IMR-90 (cell line): ENCODE results near the gene ARHGEF12. TPM values are rescaled to one million over a fixed set of nuclear protein-coding genes. Genes with fewer than 3 reads are reported as not detected.

Experiments
- ATAC-seq: fragments of 200-7000 bp; cut with Tn5 transposase; 2 replicates; pipeline ENCODE4 v1.9.1; 2020; ENCODE audit warnings: low read depth, mild to moderate bottlenecking, moderate library complexity
- BruUV-seq: library from RNA; stranded (reverse); fragments of 400-500 nt; replicated peaks from 2 replicates; lab custom pipeline; 2021; lab: Mats Ljungman, UMichigan
- CTCF ChIA-PET: fragments of 300-600 bp; formaldehyde crosslinking; extraction: SDS; loops from one replicate; lab custom pipeline; 2021; ENCODE audit warnings: antibody characterized with exemption; lab: Yijun Ruan, JAX
- POLR2A ChIA-PET: fragments of 300-600 bp; sonication (Branson Sonifier 250); formaldehyde crosslinking; loops from one replicate; lab custom pipeline; 2022; ENCODE audit warnings: antibody characterized with exemption; ENCODE audit not compliant: unreplicated experiment; lab: Charles Lee
- DNase-seq: peaks from one replicate; pipeline ENCODE4 v3.0.0; 2013
- H2AFZ ChIP-seq: replicated peaks from 2 replicates; pipeline ENCODE3; 2013; ENCODE audit warnings: low read length, mild to moderate bottlenecking; ENCODE audit not compliant: poor library complexity
- H2AK5ac ChIP-seq: 2 replicates; pipeline ENCODE4 v1.6.1; 2013; ENCODE audit warnings: low read depth, low read length, inconsistent platforms
- H2AK9ac ChIP-seq: replicated peaks from 2 replicates; pipeline ENCODE3; 2013; ENCODE audit warnings: mild to moderate bottlenecking, low read depth, low read length, moderate library complexity; ENCODE audit not compliant: poor library complexity
- H2BK120ac ChIP-seq: 2 replicates; pipeline ENCODE4 v1.6.1; 2013; ENCODE audit warnings: low read depth, low read length, inconsistent platforms
- H2BK15ac ChIP-seq: 3 replicates; pipeline ENCODE4 v1.6.1; 2013; ENCODE audit warnings: low read depth, low read length, inconsistent platforms
- H2BK20ac ChIP-seq: 2 replicates; pipeline ENCODE4 v1.6.1; 2013; ENCODE audit warnings: low read depth, mild to moderate bottlenecking, inconsistent platforms, low read length, moderate library complexity
- H2BK5ac ChIP-seq: 2 replicates; pipeline ENCODE4 v1.6.1; 2013; ENCODE audit warnings: mild to moderate bottlenecking, low read depth, low read length, inconsistent platforms; ENCODE audit not compliant: poor library complexity, severe bottlenecking
- H3K14ac ChIP-seq: replicated peaks from 2 replicates; pipeline ENCODE4 v1.6.1; 2013; ENCODE audit warnings: low read depth, low read length, inconsistent platforms
- H3K18ac ChIP-seq: 2 replicates; pipeline ENCODE4 v1.6.1; 2013; ENCODE audit warnings: low read depth, low read length, control low read depth
- H3K23ac ChIP-seq: 2 replicates; pipeline ENCODE4 v1.6.1; 2013; ENCODE audit warnings: low read depth, low read length, inconsistent platforms
- H3K27ac ChIP-seq: 2 replicates; pipeline ENCODE4 v1.5.1; 2013; ENCODE audit warnings: mild to moderate bottlenecking, control low read depth, low read length; ENCODE audit not compliant: insufficient read depth
- H3K27me3 ChIP-seq: 2 replicates; pipeline ENCODE4 v1.6.1; 2013; ENCODE audit warnings: low read length; ENCODE audit not compliant: control insufficient read depth, insufficient read depth
- H3K36me3 ChIP-seq: 2 replicates; pipeline ENCODE4 v1.6.1; 2013; ENCODE audit warnings: low read length, mixed read lengths; ENCODE audit not compliant: control insufficient read depth, insufficient read depth
- H3K4ac ChIP-seq: 2 replicates; pipeline ENCODE4 v1.6.1; 2013; ENCODE audit warnings: low read depth, low read length, inconsistent platforms
- H3K4me1 ChIP-seq: 2 replicates; pipeline ENCODE4 v1.6.1; 2013; ENCODE audit warnings: low read length, mixed read lengths; ENCODE audit not compliant: control insufficient read depth, insufficient read depth
- H3K4me2 ChIP-seq: 2 replicates; pipeline ENCODE4 v1.6.1; 2013; ENCODE audit warnings: low read depth, mild to moderate bottlenecking, control low read depth, low read length, moderate library complexity
- H3K4me3 ChIP-seq: 2 replicates; pipeline ENCODE4 v1.5.1; 2013; ENCODE audit warnings: low read depth, mild to moderate bottlenecking, control low read depth, low read length, moderate library complexity; ENCODE audit not compliant: insufficient read depth
- H3K56ac ChIP-seq: 2 replicates; pipeline ENCODE4 v1.6.1; 2013; ENCODE audit warnings: low read length, inconsistent platforms; ENCODE audit not compliant: insufficient read depth; ENCODE audit errors: extremely low read depth
- H3K79me1 ChIP-seq, 2 experiments: 2 replicates each; pipeline ENCODE4 v1.6.1; 2013; ENCODE audit warnings: low read length in 2 of 2, inconsistent platforms in 1 of 2, low read depth in 1 of 2
- H3K9ac ChIP-seq: 2 replicates; pipeline ENCODE4 v1.6.1; 2013; ENCODE audit warnings: low read depth, low read length, control low read depth
- H3K9me1 ChIP-seq: 2 replicates; pipeline ENCODE4 v1.6.1; 2013; ENCODE audit warnings: low read length, inconsistent platforms; ENCODE audit not compliant: insufficient read depth
- H3K9me3 ChIP-seq: 2 replicates; pipeline ENCODE4 v1.6.1; 2013; ENCODE audit warnings: low read length; ENCODE audit not compliant: control insufficient read depth, insufficient read depth
- H4K20me1 ChIP-seq: 2 replicates; pipeline ENCODE4 v1.6.1; 2013; ENCODE audit warnings: low read length, inconsistent platforms; ENCODE audit not compliant: insufficient read depth
- H4K5ac ChIP-seq: 2 replicates; pipeline ENCODE4 v1.6.1; 2013; ENCODE audit warnings: mild to moderate bottlenecking, low read depth, low read length, control low read depth
- H4K8ac ChIP-seq, 2 experiments: 2 replicates each; pipeline ENCODE4 v1.6.1; 2013; ENCODE audit warnings: low read depth in 2 of 2, low read length in 2 of 2, control low read depth in 1 of 2, inconsistent platforms in 1 of 2
- H4K91ac ChIP-seq: 2 replicates; pipeline ENCODE4 v1.6.1; 2013; ENCODE audit warnings: low read depth, low read length, inconsistent platforms; ENCODE audit not compliant: insufficient read depth
- BHLHE40 ChIP-seq: fragments of 150-350 bp; IDR thresholded peaks from 2 replicates; pipeline ENCODE4 v1.6.1; 2016; ENCODE audit warnings: mild to moderate bottlenecking, low read depth, low read length
- CEBPB ChIP-seq: IDR thresholded peaks from 2 replicates; pipeline ENCODE4 v1.6.1; 2012; ENCODE audit warnings: low read depth, low read length, improper control_type of control experiment
- CTCF ChIP-seq: conservative IDR thresholded peaks from 2 replicates; pipeline ENCODE4 v1.5.1; 2012; ENCODE audit warnings: mild to moderate bottlenecking, low read depth, low read length, improper control_type of control experiment
- ELK1 ChIP-seq: fragments of 150-350 bp; IDR thresholded peaks from 2 replicates; pipeline ENCODE4 v1.6.1; 2016; ENCODE audit warnings: low read depth, mild to moderate bottlenecking, low read length, moderate library complexity, borderline replicate concordance
- FOS ChIP-seq: fragments of 150-350 bp; IDR thresholded peaks from 2 replicates; pipeline ENCODE4 v1.6.1; 2016; ENCODE audit warnings: low read depth, low read length
- MAFK ChIP-seq: IDR thresholded peaks from 2 replicates; pipeline ENCODE4 v1.6.1; 2012; ENCODE audit warnings: low read depth, low read length, improper control_type of control experiment
- RFX5 ChIP-seq: IDR thresholded peaks from 2 replicates; pipeline ENCODE4 v1.8.0; 2012; ENCODE audit warnings: low read depth, mild to moderate bottlenecking, low read length, moderate library complexity
- USF2 ChIP-seq: fragments of 150-350 bp; IDR thresholded peaks from 2 replicates; pipeline ENCODE4 v1.6.1; 2017; ENCODE audit warnings: mild to moderate bottlenecking, antibody characterized with exemption, low read length, low read depth
- WGBS, 2 experiments: methylation state at CpG; one replicate each; pipeline versions ENCODE4 v1.1.5 to v1.1.7; 2013; ENCODE audit warnings: missing lambda C conversion rate in 2 of 2; ENCODE audit not compliant: insufficient read length in 1 of 2; ENCODE audit errors: extremely low coverage in 2 of 2; 5-methylcytosine and 5-hydroxymethylcytosine counted together
- dilution Hi-C: fragments of 300-500 bp; cut with HindIII; formaldehyde crosslinking; loops from one replicate; pipeline ENCODE4 v1.14.3; 2018; ENCODE audit warnings: low sequenced_read_pairs; ENCODE audit not compliant: unreplicated experiment
- in situ Hi-C: fragments of 300-500 bp; cut with MboI; formaldehyde crosslinking; loops from 3 replicates; pipeline ENCODE4 v1.14.3; 2019; ENCODE audit warnings: low sequenced_read_pairs, inconsistent platforms, mixed read lengths
- intact Hi-C: fragments of 100-400 bp; cut with micrococcal nuclease; formaldehyde crosslinking; loops from 2 replicates; pipeline ENCODE4 v1.10.0; 2022
- polyA plus RNA-seq, 3 experiments: library from polyadenylated mRNA; depleted of rRNA; stranded (reverse); fragments of >200 nt; gene quantifications; 2 replicates each; pipeline ENCODE4 v1.2.3, GENCODE V29; 2012; ENCODE audit warnings: low replicate concordance in 1 of 3
- total RNA-seq: library from RNA; depleted of rRNA; stranded (reverse); fragments of >200 nt; gene quantifications from 2 replicates; pipeline ENCODE4 v1.2.3, GENCODE V29; 2012

Gene ARHGEF12
- total and polyA plus RNA-seq, 2 of the 4 experiments (the other 2 are of a cell fraction), result 25.5 to 115 TPM

- TF ChIP-seq CTCF, result no peak
Measured at GRCh38 chr11:120424185-120424969, 88.2 kb downstream of the ARHGEF12 start (continued).

GRCh38 chr11:120424970-120425332, 88.7 kb downstream of the ARHGEF12 start:
- 0 out of 2 replicates have a peak overlapping the region, but pooled peaks have one; percentile 17 for H2AK5ac ChIP-seq
- H3K9me1 ChIP-seq, result peaks cover 9% of the 10 kb centered on the region; the same call in 1 of the 2 replicates
- in situ Hi-C loops (loop anchor here (25.0 kb wide), 1 partner anchor 88 kb away; the partner anchor contains the start of genes ARHGEF12 and TLCD5), dilution Hi-C loops (no loop called here), intact Hi-C loops (loop anchor here (5.0 kb wide), 2 partner anchors 38 to 58 kb away; no protein-coding TSS in a partner anchor)
- H2AK9ac ChIP-seq, result peak overlapping the region; percentile 25
- H3K18ac ChIP-seq, result no peak overlapping the region
- H2BK20ac ChIP-seq, result no peak overlapping the region
- peaks cover 17% of the 10 kb centered on the region for H3K36me3 ChIP-seq
- no TSS peak for BruUV-seq
- no peak overlapping the region; the same call in 1 of the 2 replicates for H3K14ac ChIP-seq
- H3K56ac ChIP-seq, result no peak overlapping the region
- DNase-seq (no peak), ATAC-seq (no peak)
- H3K4me1 ChIP-seq, result peaks cover 6% of the 10 kb centered on the region; the same call in 1 of the 2 replicates
- H2BK15ac ChIP-seq, result no peak overlapping the region; the same call in 2 of the 3 replicates
- no peaks in the 10 kb centered on the region for H3K27me3 ChIP-seq
- no peak overlapping the region for H3K23ac ChIP-seq
- H2AFZ ChIP-seq, result no peak overlapping the region
- no peak overlapping the region for H4K91ac ChIP-seq
- H3K4me3 ChIP-seq, result no peak overlapping the region
- H3K9me3 ChIP-seq, result no peaks in the 10 kb centered on the region
- POLR2A ChIA-PET, result no interaction called here
- CTCF ChIA-PET, result interaction anchor here (0.7 kb wide), 1 partner anchor 80 kb away, joined by 3 read pairs; no protein-coding TSS in a partner anchor
- H3K4ac ChIP-seq, result no peak overlapping the region
- WGBS, 2 experiments, result no CpG with 5 or more reads among the region's 3 CpGs
- peak overlapping the region in 1 of 2 experiments; percentile 40; a peak in 2 of 4 replicates for H4K8ac ChIP-seq
- H2BK120ac ChIP-seq, result no peak overlapping the region
- peak overlapping the region; percentile 13 for H2BK5ac ChIP-seq
- H3K4me2 ChIP-seq, result no peak overlapping the region; the same call in 1 of the 2 replicates
- no peak overlapping the region for H3K9ac ChIP-seq
- H3K79me1 ChIP-seq, result peaks cover 17 to 41% of the 10 kb centered on the region in 2 experiments
- H4K20me1 ChIP-seq, result no peaks in the 10 kb centered on the region
- no peak overlapping the region for H3K27ac ChIP-seq
- no peak overlapping the region for H4K5ac ChIP-seq
- TF ChIP-seq CEBPB (no peak), BHLHE40 (no peak), MAFK (no peak), ELK1 (no peak), RFX5 (no peak), FOS (no peak), CTCF (no peak), USF2 (no peak)
